ENCODE data around the gene MEF2D.

The MEF2D gene

DNA sequence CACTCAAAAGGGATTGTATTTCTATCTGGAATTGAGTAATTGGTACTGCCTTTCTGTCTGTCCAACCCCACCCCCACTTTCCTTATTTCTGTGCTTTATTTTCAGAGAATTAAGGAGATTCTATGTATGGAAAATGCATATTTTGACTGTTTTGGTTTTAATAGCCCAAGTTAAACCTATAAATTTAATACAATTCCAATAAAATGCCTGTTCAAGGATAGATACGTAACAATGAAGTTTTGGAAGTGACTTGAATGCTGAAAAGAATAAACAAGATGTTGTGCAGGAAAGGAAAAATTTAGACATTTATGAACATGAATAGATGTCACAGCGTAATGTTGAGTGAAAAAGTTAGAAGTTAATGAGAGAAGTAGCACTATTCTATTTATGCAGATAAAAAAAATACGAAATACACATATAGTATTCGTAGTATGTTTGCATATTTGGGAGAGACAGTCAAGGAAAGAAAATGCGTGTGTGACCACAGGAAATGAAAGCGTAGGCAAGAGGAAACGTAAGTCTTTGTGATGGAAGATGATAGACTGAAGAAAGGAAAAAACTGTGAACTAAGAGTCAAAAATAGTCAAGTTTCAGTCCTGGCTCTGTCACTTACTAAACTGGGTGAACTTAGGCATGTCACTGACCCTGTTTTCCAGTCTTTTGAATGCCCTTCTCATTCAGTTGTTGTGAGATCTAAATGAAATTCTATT, 62.1 kb downstream of the MEF2D start:
- no peak for DNase-seq

DNA sequence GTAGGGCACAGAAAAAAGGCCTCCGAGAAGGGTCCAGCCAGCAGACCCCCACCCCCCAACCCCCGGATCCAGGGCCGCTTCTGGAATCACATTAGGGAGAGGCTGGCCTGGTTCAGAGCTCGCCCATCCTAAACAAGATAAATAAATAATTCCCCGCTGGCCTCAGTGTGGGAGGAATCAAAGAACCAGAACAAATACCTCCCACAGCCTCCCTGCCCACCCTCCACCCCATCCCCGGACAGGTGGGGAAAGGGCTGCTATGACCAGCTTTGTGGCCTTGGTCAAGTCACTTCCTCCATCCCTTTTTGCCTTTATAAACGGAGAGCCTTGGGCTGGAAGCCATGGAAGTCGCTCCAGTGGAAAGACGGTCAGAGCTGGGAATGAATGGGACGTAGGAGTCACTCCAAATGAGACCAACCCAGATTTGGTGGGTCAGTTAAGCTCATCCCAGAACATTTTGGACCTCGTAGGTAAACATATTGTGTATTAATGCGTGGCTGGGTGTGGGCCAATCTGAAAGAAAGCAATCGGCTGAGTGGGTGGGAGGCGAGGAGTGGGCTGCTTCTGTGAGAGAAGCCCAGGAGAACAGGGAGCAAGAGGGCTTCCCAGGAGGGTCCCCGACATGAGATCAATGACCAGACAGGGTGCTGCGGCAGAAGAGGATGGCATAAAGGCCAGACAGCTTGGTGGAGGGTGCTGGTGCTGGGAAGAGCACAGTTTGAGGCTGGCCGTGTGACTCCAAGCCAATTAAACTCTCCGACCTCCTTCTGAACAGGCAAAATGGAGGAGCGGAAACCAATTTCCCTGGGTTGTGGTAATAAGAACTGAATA, 63.3 kb downstream of the MEF2D start:
- no peak for DNase-seq

DNA sequence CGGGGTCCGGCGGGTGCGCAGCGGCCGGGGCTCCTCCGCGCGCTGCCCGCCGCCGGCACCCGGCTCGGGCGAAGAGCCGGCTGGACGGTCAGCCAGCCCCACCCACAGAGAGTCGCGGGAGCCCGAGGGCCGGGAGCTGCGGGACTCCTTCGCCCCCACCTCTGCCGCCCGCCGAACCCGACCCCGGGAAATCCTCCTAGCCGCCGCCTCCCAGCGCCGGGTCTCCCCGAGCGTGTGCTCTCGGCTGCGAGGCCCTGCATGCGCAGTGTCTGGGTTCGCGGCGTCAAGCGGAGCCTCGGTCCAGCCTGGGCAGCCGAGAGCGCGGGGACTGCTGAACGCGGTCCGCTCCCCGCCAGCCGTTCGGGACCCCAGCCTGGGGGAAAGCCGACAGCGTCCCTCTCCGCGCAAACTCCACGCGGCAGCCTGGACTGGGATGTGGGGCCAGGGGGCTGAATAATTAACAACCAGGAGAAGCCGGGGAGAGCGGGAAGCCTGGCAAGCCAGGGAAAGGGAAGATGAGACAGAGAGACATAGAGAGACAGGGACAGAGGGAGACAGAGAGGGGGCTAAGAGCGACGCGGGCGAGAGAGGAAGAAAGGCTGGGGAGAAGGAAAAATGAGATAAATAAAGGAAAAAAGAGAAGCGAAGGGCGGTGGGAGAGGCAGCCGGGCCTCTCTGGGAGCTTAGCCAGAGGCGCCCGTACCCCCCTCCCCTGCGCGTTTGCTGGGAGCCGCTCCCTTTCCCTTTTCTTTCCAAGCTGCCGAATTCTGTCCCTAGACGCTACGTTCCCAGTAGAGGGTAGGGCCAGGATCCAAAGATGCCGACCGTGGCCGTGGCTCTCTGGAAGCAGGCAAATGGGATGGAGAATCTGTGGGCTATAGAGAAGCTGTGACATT, 64.2 kb downstream of the MEF2D start:
- no peak for DNase-seq

DNA sequence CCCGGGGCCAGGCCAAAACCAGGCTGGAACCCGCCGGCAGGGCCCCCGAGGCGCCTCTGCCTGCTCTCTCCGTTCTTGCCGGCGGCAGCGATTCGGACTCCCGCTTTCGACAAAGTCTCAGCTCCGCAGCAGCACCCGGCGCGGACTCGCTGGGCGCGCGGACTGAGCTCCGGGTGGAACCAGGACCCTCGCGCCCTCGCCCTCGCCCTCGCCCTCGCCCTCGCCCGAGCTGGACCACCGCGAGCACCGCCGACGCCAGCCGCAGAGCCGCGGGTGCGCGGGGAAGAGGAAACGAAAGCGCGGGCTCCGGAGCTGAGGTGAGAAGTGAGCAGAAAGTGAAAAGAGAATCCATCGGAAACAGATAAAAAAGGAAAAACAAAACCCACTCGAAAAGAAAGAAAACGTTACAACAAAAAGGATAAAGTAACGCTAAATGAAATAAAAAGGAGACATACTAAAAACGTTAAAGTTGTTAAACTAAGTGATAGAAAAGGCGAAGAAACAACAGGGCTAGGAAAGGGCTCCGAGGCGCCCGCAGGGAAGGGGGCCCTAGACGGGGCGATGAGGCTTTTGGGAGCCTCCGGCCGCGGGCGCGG, 64.9 kb downstream of the MEF2D start:
- peak; percentile 42 for DNase-seq

DNA sequence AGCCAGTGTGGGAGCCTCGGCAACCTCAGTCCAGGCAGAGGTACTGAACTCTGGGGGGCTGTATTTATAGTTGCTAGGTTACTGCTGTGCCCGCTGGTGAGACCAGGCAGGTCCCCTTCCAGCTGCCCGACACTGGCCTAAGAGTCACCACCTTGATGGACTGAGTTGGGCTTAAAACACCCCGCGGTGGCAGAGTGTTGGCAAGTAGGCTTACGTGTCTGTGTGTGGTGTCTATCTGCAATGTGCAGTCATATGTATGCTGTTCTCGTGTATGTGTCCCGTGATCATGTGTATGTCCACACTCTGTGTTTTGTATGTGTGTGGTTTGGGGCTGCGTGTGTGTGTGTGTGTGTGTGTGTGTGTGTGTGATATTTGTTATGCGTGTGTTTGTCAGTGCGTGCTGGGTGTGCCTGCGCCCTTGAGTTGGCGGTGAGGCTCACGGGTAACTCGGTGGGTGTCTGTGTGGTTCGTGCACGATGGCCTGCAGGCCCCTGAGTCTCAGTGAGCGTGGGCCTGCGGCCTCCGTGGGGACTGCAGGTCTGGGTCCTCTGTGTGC, 65.5 kb downstream of the MEF2D start:
- DNase-seq, result no peak

DNA sequence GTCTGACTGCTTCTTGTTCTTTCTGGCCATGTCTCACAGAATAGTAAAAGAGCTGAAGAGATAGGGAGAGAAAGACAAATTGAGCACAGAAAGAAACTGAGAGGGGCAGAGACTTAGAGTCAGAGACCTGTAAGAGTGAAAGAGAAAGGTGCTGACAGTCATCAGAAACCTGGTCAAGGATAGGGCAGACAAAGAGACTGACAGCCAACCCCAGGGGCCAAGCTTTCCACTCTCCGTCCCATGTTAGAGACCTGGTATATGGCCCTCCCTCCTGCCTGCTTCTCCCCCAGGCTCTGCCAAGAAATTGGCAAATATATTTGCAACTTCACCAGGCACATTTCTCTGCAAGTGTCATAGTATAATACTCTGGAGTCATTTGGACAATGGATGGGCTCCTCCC, 67.0 kb downstream of the MEF2D start:
- no peak for DNase-seq

DNA sequence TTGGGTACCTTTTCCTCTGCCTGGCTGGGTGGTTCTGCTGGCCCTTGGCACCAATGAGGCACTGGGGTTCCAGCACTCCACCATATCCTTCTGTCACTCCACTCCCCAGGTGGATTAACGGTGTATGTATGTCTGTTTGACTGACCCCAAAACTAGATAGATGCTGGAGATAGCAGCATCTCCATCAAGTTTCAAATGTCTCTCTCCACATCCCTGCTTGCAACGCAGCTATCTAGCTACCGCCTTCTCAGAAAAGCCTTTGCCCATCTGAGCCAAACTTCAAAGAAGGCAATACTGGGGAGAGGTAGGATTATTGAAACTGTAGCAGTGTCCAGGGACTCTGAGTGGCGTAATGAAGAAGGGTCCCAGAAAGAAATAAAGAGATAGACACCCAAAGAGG, 67.5 kb downstream of the MEF2D start:
- DNase-seq, result no peak

DNA sequence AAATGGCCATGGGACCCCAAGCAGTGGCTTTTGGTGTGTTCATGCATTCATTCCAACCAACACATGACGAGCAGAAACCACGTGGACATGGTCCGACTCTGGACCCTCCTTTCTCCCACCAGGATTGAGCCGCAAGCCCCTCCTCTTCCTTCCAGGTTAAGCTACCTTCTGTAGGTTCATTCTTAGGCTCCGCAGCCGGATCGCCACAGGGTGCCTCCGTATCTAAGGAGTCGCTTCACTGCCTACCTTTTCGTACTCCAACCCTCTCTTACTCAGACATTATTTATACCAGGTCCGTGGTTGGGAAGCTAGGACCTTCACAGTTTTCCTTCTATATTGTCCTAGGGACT, 67.9 kb downstream of the MEF2D start:
- DNase-seq, result no peak

DNA sequence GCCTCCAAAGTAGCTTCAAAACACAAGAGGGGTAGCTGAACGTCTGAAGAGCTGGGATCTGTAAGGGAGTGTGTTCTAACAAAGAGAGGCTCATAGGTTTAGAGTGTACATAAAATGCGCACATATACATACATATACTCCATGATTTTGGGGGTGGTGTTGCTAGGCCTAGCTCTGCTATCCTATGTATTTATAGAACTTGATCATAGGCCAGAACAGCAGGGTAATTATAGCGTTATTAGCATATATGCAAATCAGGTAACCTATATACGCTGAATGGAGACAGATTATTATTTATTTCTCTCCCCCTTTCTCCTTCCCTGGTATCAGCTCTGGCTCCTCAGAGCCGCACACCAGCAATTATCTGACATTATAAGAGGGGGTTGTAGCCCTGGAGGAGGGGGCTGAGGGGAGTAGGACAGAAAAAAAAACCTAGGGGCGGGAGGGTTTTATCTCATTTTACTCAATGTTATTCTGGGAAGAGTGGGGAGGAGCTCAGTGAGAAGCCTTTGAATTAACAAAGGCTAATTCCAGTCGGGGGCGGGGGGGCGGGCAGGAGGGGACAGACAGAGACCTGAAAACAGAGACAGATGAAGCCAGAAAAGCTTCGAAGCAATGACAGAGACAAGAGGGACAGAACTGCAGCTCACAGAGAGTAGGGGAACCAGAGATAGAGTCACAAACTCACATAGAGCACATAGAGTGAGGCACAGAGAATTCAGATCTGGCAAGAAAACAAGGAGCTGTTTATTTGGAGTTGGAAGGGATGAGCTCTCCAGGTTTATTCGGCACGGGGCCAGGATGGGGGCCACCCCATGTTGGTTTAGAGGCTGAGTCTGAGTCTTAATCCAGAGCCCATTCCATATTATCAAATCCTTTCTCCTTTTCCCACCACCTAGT, 68.6 kb downstream of the MEF2D start:
- DNase-seq, result no peak

DNA sequence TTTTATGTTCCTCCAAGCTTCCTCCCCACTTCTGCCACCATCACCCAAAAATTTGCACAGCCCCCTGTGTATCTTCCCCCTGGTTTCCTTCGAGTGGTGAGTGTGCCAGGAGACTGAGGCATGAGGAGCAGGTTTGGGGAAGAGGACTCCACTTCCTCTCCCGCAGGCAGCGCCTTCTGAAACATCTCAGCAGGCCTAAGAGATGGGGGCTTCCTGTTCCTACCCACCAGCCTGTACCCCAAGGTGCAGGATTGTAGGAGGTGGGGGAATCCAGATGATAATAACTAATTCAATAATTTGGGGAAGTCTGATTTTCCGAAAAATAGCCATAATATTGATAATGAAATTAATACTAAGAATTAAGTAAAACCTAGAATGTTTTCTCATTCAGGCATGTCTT, 69.2 kb downstream of the MEF2D start:
- no peak for DNase-seq

DNA sequence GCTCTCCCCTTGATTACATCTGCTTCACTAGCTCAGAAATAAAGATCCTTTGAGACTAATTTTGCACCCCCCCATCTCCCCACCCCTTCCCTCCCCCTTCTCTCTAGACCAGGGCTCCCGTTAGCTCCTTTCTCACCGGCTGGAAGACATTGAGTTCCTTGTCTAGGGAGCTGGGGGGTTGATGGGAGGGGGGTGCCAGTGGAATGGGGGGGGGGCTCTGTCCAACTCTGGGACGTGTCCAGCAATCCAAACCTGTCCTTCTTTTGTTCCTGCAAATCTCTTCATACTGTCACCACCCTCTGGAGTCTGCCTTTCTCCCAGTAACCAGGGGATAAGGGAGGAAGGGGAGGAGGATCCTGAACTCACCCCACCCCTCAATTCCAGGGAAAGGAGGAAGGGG, 69.7 kb downstream of the MEF2D start:
- no peak for DNase-seq

DNA sequence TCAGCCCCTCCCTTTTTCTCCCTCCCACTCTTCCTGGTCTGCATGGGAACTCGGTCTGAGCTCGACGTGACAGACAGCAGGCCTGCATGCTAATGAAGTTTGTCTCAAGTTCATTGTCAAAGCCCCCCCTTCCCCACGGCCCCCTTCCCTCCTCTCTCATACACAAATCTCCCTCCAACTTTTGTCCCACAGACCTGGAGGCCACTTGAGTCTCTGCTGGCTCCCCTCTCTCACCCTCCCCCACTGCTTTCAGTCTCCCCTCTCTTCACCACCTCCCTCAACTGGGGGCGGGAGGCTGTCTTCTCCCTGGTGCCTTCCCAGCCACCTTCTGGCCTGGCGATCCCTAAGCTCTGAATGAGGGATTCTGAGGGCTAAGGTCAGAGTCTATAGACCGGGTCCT, 70.3 kb downstream of the MEF2D start:
- no peak for DNase-seq

DNA sequence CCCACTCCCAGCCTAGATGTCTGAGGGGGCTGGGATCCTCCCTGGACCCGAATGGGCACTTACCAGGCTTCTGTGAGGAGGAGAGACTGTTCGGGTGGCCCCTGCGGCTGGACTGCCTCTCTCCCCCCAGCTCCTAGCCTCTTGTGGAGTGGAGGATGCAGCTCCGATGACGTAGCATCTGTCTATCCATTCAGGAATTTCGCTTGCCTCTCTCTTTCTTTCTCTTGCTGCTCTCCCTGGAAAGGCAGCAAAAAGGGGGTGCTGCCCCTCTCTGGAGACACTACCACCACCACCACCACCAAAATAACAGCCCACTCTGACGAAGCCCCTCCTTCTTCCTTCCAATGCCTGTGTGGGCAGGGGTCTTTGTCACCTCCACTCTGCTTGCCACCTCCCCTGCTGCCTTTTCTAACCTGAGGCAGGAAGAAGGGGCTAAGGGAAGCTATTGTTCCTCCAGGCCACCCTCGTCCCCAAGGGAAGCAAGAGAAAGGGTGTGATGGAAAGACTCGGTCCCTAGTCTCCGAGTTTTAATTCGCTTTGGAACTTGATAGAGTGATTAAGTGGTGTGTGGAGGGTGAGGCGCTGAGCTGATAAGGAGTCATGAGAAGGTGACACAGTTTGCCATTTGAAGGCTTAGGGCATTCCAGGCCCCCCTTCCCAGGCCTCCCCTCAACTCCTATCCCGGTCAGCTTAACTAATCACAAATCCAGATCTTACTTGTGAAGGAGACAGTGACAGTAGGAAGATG, 71.1 kb downstream of the MEF2D start:
- no peak for DNase-seq

DNA sequence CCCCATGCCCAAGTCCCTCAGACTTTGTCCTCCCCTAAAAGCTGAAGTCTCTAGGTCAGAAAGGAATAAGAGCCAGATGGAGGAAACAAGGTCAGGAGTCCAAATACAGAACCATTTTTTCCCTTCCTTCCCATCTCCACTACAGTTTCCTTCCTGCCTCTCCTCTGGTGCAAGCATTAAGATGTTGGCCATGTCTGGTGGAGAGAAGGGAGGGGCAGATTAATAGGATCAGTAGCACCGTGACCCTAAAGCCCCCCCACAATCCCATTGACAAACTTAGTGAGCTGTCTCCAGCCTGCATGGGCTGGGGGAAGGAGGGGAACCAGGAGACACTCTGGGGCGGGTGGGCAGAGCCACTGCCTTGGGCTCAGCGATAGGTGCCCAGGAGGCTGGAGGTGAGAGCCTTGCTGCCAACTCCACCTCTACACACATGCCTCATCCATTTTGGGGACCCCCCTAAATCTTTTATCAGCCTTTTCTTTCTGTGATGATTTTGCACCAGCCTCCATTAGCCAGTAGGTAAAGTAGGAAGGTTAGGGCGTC, 71.8 kb downstream of the MEF2D start:
- no peak for DNase-seq

DNA sequence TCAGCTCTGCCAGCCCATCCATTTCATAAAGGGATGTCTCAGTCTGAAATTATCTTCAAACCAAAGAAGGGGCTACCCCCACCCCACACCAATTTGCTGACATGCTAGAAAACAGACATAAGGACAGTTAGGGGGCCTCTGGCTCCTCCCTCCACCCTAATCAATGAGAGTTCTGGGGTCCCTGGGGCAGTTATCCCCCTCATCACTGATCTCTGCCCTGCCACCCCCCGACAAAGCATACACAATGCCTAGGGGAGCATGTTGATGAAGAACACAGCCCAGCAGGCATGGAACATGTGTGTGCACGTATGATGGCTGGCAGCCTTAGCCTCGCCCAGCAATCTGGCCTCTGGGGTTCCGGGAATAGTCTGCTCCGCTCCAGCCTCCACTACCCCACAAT, 72.6 kb downstream of the MEF2D start:
- no peak for DNase-seq

DNA sequence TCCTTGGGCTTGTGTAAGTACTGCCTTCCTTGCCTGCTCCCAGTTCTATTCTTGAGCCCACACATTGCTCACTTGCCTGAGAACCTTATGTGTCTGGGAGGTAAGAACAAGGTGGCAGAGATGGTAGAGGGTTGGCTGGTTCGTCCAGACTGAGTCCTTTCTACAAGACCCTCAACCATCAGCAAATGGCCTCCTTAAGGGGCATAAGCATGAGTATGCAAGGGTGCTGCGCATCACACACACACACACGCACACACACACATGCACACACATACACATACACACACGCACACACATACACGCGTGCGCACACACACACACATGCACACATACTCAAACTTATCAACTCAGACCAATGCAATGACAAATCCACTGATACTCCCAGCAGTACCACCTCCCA, 74.6 kb downstream of the MEF2D start:
- DNase-seq, result no peak

DNA sequence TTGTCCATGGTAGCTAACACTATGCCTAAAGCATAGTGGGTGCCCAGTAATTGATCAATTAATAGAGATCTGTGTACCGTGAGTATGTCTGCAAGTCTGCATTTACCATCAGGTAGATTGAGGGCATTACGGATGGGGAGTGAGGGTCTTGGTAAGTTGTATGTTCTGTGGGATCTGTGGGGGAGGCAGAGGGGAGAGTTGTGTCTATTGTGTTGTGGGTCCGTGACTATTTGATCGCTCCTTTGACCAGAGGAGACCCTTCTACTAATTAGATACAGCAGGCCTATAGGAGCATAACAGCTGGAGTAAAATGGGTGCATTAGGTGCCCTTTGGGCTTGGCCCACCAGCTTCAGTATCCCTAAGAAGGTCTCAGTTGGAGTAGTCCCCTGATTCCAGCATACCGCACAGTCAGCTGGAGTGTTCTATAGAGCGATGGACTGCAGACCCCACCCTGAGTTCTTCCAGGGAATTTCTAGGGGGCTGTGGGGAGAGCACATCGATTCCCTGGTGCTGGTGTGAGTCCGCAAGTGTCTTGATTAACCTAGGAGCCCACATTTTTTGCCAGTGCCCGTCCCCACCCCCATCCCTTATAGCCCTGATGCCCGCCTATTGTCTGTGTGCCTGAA, 75.7 kb downstream of the MEF2D start:
- DNase-seq, result no peak

DNA sequence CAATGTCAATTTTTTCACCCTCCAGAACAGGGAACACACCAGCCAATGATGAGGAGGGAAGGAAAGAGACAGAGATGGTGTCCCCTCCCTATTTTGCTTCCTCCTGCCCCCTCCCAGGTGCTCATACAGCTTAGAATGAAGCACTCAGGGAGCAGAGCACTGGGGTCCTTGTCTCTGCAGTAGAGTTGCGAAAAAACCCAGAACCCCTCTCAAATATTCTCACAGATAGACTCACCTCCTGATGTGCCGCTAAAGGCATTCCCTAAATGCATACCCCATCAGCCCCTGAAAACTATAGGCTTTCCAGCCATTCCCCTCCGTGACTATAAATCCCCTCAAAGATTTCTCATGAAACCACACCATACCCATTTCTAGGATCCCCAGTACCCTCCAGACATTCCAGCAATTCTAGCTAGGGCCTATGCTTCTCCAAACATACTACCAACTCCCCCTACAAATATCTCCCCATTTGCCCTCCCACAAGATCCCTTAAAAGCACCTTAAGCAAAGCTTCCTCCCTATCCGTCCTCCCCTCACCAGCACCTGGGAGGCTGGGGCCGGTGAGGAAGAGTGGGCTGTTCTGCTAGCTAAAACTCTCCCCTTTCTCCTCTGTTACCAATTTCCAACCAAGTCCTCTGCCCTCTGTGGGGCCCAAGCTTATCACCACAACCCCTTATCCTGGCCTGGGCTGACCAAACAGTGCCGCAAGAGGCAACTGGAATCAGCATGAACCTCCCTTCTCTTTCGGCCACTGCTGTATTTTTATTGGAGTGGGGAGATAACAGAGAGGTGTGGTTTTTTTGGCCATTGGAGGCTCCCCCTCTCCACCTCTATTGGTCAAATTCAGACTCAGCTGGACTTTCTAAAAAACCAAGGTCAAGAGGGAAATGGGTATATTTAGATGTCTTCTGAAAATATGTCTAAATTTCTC, 76.9 kb downstream of the MEF2D start:
- no peak for DNase-seq

DNA sequence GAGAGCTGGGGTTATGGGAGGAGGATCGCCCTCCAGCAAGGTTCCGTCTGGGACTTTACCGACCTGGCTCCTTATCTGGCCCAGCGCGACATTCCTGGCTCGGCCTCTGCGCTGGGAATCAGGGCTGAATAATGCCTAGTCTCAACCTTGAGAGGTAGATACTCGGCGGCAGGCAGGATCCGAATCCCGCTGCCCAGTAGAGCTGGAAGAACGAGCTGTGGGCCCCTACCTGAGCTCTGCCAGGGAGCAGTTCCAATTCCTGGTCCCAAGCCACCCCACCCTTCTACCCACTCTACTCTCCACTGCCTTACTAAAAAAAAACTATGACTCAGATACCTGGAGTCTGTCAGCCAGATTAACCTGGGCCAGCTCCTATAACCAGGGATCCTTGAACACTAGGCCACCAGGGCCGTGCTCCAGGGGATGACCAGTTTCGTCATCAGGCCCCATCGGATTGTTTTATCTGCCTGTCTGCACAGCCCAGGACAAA, 77.9 kb downstream of the MEF2D start:
- no peak for DNase-seq
